Liver (tissue), 9 donors: ENCODE results near the gene UACA. TPM values are rescaled to one million over a fixed set of nuclear protein-coding genes. Genes with fewer than 3 reads are reported as not detected.

Experiments
- DNase-seq: peaks from one replicate; pipeline ENCODE4 v3.0.0-alpha.2; 2017; ENCODE audit warnings: low spot score
- H3K27ac ChIP-seq, 2 donors: one replicate each; pipeline ENCODE4 v1.7.0; 2013; ENCODE audit warnings: inconsistent platforms in 2 of 2, low read length in 2 of 2, control low read depth in 1 of 2, low read depth in 1 of 2, mild to moderate bottlenecking in 1 of 2
- H3K27me3 ChIP-seq, 4 donors: one replicate each; pipeline versions ENCODE4 v1.6.1 to v1.7.0; 2013; ENCODE audit warnings: low read length in 3 of 4, inconsistent platforms in 1 of 4, mild to moderate bottlenecking in 1 of 4, moderate library complexity in 1 of 4; ENCODE audit not compliant: control insufficient read depth in 4 of 4, insufficient read depth in 4 of 4
- H3K36me3 ChIP-seq, 4 donors: one replicate each; pipeline versions ENCODE4 v1.6.1 to v1.7.0; 2013; ENCODE audit warnings: low read length in 3 of 4, mild to moderate bottlenecking in 3 of 4, low read depth in 1 of 4, moderate library complexity in 1 of 4; ENCODE audit not compliant: control insufficient read depth in 4 of 4, insufficient read depth in 3 of 4
- H3K4me1 ChIP-seq, 4 donors: one replicate each; pipeline versions ENCODE4 v1.6.1 to v1.7.0; 2013; ENCODE audit warnings: low read length in 3 of 4, mild to moderate bottlenecking in 3 of 4, moderate library complexity in 1 of 4; ENCODE audit not compliant: control insufficient read depth in 4 of 4, insufficient read depth in 4 of 4
- H3K4me3 ChIP-seq, 3 donors: one replicate each; pipeline versions ENCODE4 v1.6.1 to v1.7.0; 2013; ENCODE audit warnings: low read length in 3 of 3, control low read depth in 1 of 3, low read depth in 1 of 3, mild to moderate bottlenecking in 1 of 3
- H3K9ac ChIP-seq, 2 donors: one replicate each; pipeline ENCODE4 v1.7.0; 2013; ENCODE audit warnings: low read length in 2 of 2, mild to moderate bottlenecking in 2 of 2, moderate library complexity in 2 of 2, control low read depth in 1 of 2, low read depth in 1 of 2
- H3K9me3 ChIP-seq, 4 donors: one replicate each; pipeline versions ENCODE4 v1.6.1 to v1.7.0; 2013; ENCODE audit warnings: low read length in 3 of 4; ENCODE audit not compliant: control insufficient read depth in 4 of 4
- EGR1 ChIP-seq, 2 donors: IDR thresholded peaks; 2 replicates each; pipeline ENCODE4 v1.6.1; 2016 to 2018; ENCODE audit warnings: antibody characterized with exemption in 2 of 2, low read depth in 2 of 2
- FOXA1 ChIP-seq: IDR thresholded peaks from 2 replicates; pipeline ENCODE4 v1.6.1; 2016; ENCODE audit warnings: antibody characterized with exemption
- GABPA ChIP-seq, 2 donors: IDR thresholded peaks in 1 of 2; conservative IDR thresholded peaks in 1 of 2; 2 replicates each; pipeline ENCODE4 v1.6.1; 2016; ENCODE audit warnings: antibody characterized with exemption in 2 of 2, mild to moderate bottlenecking in 1 of 2, moderate library complexity in 1 of 2
- HNF4A ChIP-seq, 2 donors: conservative IDR thresholded peaks; 2 replicates each; pipeline ENCODE4 v1.6.1; 2016; ENCODE audit warnings: antibody characterized with exemption in 2 of 2, mild to moderate bottlenecking in 2 of 2
- HNF4G ChIP-seq: IDR thresholded peaks from 2 replicates; pipeline ENCODE4 v1.6.1; 2016; ENCODE audit warnings: antibody characterized with exemption
- MAX ChIP-seq: IDR thresholded peaks from 2 replicates; pipeline ENCODE4 v1.6.1; 2016; ENCODE audit warnings: antibody characterized with exemption
- NR2F2 ChIP-seq: IDR thresholded peaks from 2 replicates; pipeline ENCODE4 v1.6.1; 2016; ENCODE audit warnings: antibody characterized with exemption
- SP1 ChIP-seq: IDR thresholded peaks from 2 replicates; pipeline ENCODE4 v1.6.1; 2018; ENCODE audit warnings: antibody characterized with exemption, mild to moderate bottlenecking
- TAF1 ChIP-seq: conservative IDR thresholded peaks from 2 replicates; pipeline ENCODE4 v1.6.1; 2016; ENCODE audit warnings: antibody characterized with exemption, mild to moderate bottlenecking
- YY1 ChIP-seq: IDR thresholded peaks from 2 replicates; pipeline ENCODE4 v1.6.1; 2016; ENCODE audit warnings: antibody characterized with exemption, mild to moderate bottlenecking
- ZBTB33 ChIP-seq: IDR thresholded peaks from 2 replicates; pipeline ENCODE4 v1.6.1; 2016; ENCODE audit warnings: antibody characterized with exemption
- WGBS: extraction: QIAGEN DNeasy Blood & Tissue Kit; methylation state at CpG from one replicate; pipeline ENCODE4 v1.1.7; 2013; 5-methylcytosine and 5-hydroxymethylcytosine counted together
- polyA plus RNA-seq, 2 donors: library from polyadenylated mRNA; stranded (reverse) in 1 of 2; unstranded in 1 of 2; fragments of 200-250 nt in 1 of 2; fragments of >200 nt in 1 of 2; fragmentation: Nextera tagmentation in 1 of 2; extraction: Ambion mirVana in 1 of 2; gene quantifications; one replicate each; pipeline versions ENCODE4 v1.2.1 to v1.2.3, GENCODE V29; 2013 to 2015
- total RNA-seq, 2 donors: library from RNA; depleted of rRNA; stranded (reverse); fragments of >200 nt; gene quantifications; one replicate each; pipeline ENCODE4 v1.2.3, GENCODE V29; 2014
- TF ChIP-seq, protein P1 (sequence below): IDR thresholded peaks from 2 replicates; pipeline ENCODE4 v1.6.1; 2016; ENCODE audit warnings: antibody characterized with exemption, mild to moderate bottlenecking
- TF ChIP-seq, protein P2 (sequence below): fragments of 150-350 bp; IDR thresholded peaks from 2 replicates; pipeline ENCODE4 v1.5.1; 2017; ENCODE audit warnings: improper control_type of control experiment, low read depth, low read length; ENCODE audit not compliant: missing input control
- donor health status: healthy.
- donor health status: healthy.
- donor health status: healthy.
- donor health status: healthy.
- donor health status: healthy.

The UACA gene
- total and polyA plus RNA-seq, 4 donors, result 3.9 to 16.0 (median 10.0) TPM

DNA sequence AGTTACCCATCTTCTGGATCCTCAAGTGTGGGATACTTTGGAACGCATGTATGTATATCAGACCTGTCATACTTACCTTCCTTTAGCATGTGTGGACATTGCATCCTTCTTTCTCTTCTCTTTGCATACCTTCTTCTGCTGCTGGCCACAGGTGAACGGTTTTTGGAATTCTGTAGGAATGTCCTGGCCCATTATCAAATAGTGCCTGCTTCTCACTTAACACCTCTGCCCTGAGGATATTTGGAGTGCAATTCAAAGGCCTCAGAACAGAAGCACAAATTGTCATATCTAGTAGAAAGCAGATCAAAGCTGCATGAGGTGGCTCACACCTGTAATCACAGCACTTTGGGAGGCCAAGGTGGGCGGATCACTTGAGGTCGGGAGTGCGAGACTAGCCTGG, 34.1 kb upstream of the UACA start:
- WGBS, result 96% methylated on average over 5 of the region's 5 CpGs
- TF ChIP-seq HNF4G, result no peak
- no peak for TF ChIP-seq YY1
- no peak for TF ChIP-seq FOXA1
- no peak for TF ChIP-seq GABPA (IDR thresholded peaks at IDR 0.05 in 1 of 2, conservative IDR thresholded peaks at IDR 0.05 in 1 of 2)
- TF ChIP-seq SP1, result no peak
- TF ChIP-seq EGR1 (IDR thresholded peaks at IDR 0.05; ENCODE audit: low read depth in 2 of 2), result no peak
- no peak for TF ChIP-seq MAX
- no peak for TF ChIP-seq NR2F2
- no peak for TF ChIP-seq ZBTB33
- no peak for TF ChIP-seq TAF1
- TF ChIP-seq, protein P1, sequence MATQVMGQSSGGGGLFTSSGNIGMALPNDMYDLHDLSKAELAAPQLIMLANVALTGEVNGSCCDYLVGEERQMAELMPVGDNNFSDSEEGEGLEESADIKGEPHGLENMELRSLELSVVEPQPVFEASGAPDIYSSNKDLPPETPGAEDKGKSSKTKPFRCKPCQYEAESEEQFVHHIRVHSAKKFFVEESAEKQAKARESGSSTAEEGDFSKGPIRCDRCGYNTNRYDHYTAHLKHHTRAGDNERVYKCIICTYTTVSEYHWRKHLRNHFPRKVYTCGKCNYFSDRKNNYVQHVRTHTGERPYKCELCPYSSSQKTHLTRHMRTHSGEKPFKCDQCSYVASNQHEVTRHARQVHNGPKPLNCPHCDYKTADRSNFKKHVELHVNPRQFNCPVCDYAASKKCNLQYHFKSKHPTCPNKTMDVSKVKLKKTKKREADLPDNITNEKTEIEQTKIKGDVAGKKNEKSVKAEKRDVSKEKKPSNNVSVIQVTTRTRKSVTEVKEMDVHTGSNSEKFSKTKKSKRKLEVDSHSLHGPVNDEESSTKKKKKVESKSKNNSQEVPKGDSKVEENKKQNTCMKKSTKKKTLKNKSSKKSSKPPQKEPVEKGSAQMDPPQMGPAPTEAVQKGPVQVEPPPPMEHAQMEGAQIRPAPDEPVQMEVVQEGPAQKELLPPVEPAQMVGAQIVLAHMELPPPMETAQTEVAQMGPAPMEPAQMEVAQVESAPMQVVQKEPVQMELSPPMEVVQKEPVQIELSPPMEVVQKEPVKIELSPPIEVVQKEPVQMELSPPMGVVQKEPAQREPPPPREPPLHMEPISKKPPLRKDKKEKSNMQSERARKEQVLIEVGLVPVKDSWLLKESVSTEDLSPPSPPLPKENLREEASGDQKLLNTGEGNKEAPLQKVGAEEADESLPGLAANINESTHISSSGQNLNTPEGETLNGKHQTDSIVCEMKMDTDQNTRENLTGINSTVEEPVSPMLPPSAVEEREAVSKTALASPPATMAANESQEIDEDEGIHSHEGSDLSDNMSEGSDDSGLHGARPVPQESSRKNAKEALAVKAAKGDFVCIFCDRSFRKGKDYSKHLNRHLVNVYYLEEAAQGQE, result no peak
- H3K9me3 ChIP-seq, result no peaks in the 10 kb centered on the region
- H3K4me3 ChIP-seq, result no peak overlapping the region
- peaks cover 2 to 9% (median 7%) of the 10 kb centered on the region in 4 donors for H3K4me1 ChIP-seq
- no peak overlapping the region for H3K27ac ChIP-seq
- H3K9ac ChIP-seq, result no peak overlapping the region
- no peak for DNase-seq
- H3K27me3 ChIP-seq, result no peaks in the 10 kb centered on the region
- no peaks in the 10 kb centered on the region for H3K36me3 ChIP-seq

DNA sequence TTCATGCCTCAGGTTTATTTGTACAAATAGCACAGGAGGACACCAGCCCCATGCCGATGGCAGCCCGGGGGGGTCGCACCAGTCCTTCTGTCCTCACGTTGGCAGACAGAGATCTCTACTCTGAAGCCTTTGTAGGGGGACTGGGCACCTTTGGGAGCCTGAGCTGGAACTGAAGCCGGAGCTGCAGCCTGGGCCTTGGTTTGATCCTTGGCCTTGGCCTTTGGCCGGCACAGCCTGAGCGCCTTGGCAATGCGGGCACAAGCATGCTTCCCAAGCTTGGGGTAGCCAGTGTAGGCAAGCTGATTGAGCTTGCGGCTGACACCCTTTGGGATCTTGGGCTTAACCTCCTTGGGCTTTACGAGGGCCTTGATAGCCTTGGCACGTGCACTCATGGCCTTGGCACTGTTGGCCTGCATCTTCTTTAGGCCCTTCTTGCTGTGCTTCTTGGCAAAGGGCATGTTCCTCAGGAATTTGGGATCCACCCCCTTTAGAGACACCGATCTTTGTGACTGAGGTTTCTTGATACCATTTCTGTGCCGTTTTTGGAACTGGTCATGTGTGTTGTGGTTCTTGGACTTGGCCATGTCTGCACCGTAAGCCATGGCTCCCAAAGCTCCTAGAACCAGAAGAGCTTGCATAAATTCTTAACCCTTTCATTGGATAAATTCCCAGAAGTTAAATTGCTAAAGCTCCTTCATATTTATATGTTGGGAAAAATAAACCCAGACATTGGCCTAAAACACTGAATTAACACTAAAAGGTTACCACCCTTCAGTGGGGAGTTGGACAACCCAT, 33.4 kb upstream of the UACA start:
- H3K9me3 ChIP-seq, result no peaks in the 10 kb centered on the region

More for the DNA sequence above, 33.4 kb upstream of the UACA start:
- H3K4me3 ChIP-seq, result no peak overlapping the region
- H3K4me1 ChIP-seq, result peaks cover 2 to 9% (median 7%) of the 10 kb centered on the region in 4 donors
- no peak overlapping the region for H3K27ac ChIP-seq
- H3K27me3 ChIP-seq, result no peaks in the 10 kb centered on the region
- DNase-seq, result no peak
- no peaks in the 10 kb centered on the region for H3K36me3 ChIP-seq
- WGBS, result 94% methylated on average over 14 of the region's 14 CpGs
- TF ChIP-seq YY1, result no peak
- TF ChIP-seq, protein P2, sequence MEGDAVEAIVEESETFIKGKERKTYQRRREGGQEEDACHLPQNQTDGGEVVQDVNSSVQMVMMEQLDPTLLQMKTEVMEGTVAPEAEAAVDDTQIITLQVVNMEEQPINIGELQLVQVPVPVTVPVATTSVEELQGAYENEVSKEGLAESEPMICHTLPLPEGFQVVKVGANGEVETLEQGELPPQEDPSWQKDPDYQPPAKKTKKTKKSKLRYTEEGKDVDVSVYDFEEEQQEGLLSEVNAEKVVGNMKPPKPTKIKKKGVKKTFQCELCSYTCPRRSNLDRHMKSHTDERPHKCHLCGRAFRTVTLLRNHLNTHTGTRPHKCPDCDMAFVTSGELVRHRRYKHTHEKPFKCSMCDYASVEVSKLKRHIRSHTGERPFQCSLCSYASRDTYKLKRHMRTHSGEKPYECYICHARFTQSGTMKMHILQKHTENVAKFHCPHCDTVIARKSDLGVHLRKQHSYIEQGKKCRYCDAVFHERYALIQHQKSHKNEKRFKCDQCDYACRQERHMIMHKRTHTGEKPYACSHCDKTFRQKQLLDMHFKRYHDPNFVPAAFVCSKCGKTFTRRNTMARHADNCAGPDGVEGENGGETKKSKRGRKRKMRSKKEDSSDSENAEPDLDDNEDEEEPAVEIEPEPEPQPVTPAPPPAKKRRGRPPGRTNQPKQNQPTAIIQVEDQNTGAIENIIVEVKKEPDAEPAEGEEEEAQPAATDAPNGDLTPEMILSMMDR, result no peak
- no peak for TF ChIP-seq TAF1
- TF ChIP-seq FOXA1, result no peak
- no peak for TF ChIP-seq HNF4A (conservative IDR thresholded peaks at IDR 0.05)
- H3K9ac ChIP-seq, result no peak overlapping the region
